ENCODE results near the gene KIAA2012.

Gene KIAA2012

GRCh38 chr2:202157211-202157990 lies 84.3 kb downstream of the KIAA2012 start:
- no peak for DNase-seq
- Histone ChIP-seq H3K27me3 (no peaks in the 10 kb centered on the region), H3K4me3 (ENCODE audit: low read depth, low read length) (no peak overlapping the region), H3K36me3 (no peaks in the 10 kb centered on the region), H3K9me3 (no peaks in the 10 kb centered on the region), H3K4me1 (no peaks in the 10 kb centered on the region)
- TF ChIP-seq CTCF (IDR thresholded peaks at IDR 0.05; ENCODE audit: low read depth, low read length) = no peak

DNA sequence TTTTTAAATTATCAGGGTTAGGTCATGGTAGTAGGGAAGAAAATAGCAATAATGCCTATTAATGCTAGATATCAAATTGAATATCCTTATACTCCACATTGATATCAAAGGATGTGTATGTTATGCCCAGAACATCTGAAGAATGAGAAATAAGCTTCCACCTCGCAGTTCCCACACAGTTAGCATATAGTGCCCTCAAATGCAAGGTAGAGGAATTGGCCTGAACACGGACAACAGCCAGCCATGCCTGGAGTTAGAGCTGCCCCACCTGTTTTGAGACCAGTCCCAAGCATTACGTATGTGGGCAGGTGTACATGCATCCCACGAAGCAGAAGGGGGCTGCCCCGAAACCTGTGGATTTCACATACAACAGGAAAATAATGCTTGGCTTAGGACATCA lies 85.7 kb downstream of the KIAA2012 start:
- no peak for DNase-seq

DNA sequence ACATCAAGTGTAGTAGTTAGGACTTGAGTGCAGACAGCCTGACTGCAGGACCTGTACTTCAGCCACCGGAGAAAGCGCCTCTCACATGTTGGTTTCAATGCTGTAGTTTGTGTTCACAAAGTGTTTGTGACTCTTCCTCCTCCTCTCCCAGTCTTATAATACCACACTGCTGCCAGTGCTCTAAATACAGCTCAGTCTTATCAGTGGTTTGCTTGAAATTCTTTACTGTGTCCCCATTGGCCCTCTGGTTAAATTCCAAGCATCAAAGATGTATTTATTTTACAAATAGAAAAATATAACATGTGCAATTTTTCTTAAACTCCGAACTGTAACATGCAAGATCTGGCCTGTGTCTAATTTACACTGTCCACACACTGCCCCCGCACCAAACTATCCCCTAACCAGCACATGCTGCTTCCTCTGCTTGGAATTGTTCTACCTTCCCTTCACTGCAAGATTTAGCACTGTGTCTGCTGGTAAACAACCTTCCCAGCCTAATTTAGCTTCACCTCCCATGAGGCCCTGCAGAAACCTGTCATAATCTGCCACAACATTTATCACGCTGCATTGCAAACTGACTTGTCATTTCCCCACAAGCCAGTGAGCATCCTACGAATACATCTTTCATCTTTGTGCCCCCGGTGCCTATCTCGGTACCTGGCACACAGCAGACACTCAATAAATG lies 88.2 kb downstream of the KIAA2012 start:
- Histone ChIP-seq H3K4me1 (no peaks in the 10 kb centered on the region), H3K4me3 (ENCODE audit: low read depth, low read length) (no peak overlapping the region), H3K9me3 (no peaks in the 10 kb centered on the region), H3K36me3 (no peaks in the 10 kb centered on the region), H3K27me3 (no peaks in the 10 kb centered on the region)
- no peak for TF ChIP-seq CTCF (IDR thresholded peaks at IDR 0.05; ENCODE audit: low read depth, low read length)
- no peak for DNase-seq

More for the DNA sequence above, 85.7 kb downstream of the KIAA2012 start:
- no peaks in the 10 kb centered on the region for H3K9me3 ChIP-seq
- no peaks in the 10 kb centered on the region for H3K27me3 ChIP-seq
- no peaks in the 10 kb centered on the region for H3K4me1 ChIP-seq
- no peak overlapping the region for H3K4me3 ChIP-seq (ENCODE audit: low read depth, low read length)
- peak; percentile 67 for TF ChIP-seq CTCF (IDR thresholded peaks at IDR 0.05; ENCODE audit: low read depth, low read length)
- no peaks in the 10 kb centered on the region for H3K36me3 ChIP-seq

DNA sequence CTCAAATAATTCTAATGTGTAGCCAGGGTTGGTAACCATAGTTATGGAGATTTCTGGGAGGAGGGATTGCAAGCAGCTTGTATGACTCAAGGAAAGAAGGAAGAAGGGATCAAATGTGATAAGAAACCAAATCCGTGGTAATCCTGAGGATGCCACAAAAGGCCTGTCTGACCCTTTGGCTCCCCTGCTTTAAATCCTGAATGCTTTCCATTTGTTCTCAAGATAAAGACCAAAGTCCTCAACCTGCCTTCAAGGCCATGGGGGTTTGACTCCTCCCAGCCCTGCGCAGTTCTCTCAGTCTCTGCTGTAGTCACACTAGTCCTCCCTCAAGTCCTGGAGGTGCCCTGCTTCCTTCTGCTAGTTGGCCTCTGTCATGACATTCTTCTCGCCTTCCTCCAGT lies 91.4 kb downstream of the KIAA2012 start:
- H3K27me3 ChIP-seq = no peaks in the 10 kb centered on the region
- no peak for DNase-seq
- no peaks in the 10 kb centered on the region for H3K9me3 ChIP-seq
- H3K36me3 ChIP-seq = no peaks in the 10 kb centered on the region
- no peaks in the 10 kb centered on the region for H3K4me1 ChIP-seq
- no peak for TF ChIP-seq CTCF (IDR thresholded peaks at IDR 0.05; ENCODE audit: low read depth, low read length)
- H3K4me3 ChIP-seq (ENCODE audit: low read depth, low read length) = no peak overlapping the region

DNA sequence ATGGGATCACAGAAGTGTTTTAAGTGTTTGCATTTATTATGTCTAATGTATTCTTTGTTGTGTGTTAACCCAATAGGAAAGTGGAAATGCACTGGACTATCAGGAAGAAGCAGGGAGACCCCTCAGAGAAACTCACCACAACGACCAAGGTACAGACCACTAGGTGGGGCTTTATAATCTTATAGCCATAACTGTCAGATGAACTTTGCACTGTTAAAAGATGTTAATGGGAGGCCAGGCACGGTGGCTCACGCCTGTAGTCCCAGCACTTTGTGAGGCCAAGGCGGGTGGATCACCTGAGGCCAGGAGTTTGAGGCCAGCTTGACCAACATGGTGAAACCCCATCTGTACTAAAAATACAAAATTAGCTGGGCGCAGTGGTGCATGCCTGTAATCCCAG lies 92.2 kb downstream of the KIAA2012 start:
- H3K4me3 ChIP-seq (ENCODE audit: low read depth, low read length) = no peak overlapping the region
- no peaks in the 10 kb centered on the region for H3K4me1 ChIP-seq
- H3K9me3 ChIP-seq = no peaks in the 10 kb centered on the region
- no peaks in the 10 kb centered on the region for H3K36me3 ChIP-seq
- DNase-seq = no peak
- TF ChIP-seq CTCF (IDR thresholded peaks at IDR 0.05; ENCODE audit: low read depth, low read length) = 0 out of 2 replicates have a peak, but pooled peaks have one; percentile 10
- no peaks in the 10 kb centered on the region for H3K27me3 ChIP-seq

DNA sequence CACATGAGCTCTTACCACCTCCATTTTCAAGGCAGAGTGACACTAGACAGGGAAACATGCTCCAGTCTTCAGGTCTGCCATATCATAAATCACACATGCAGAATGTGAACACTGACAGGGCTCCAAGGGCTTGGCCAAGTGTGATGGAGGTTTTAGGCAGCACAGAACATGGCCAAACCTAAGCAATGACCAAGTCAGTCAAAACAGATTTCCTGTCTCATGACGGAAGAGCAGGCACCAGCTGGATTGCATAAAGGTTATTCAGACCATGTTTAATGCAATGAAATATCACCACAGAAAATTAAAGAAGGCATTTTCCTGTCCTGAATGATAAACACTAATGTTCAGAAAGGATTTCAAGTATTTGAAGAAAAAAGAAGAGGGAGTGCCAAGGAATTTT lies 92.9 kb downstream of the KIAA2012 start:
- Histone ChIP-seq H3K4me3 (ENCODE audit: low read depth, low read length) (no peak overlapping the region), H3K27me3 (no peaks in the 10 kb centered on the region), H3K36me3 (no peaks in the 10 kb centered on the region), H3K9me3 (no peaks in the 10 kb centered on the region), H3K4me1 (no peaks in the 10 kb centered on the region)
- DNase-seq = no peak
- no peak for TF ChIP-seq CTCF (IDR thresholded peaks at IDR 0.05; ENCODE audit: low read depth, low read length)
